Activated naive CD8-positive, alpha-beta T cell treated with anti-CD3 and anti-CD28 coated beads, Interleukin-2, amount 10 ng/mL, durations not matched to agents 7 days and 5 days (primary cell): ENCODE measurements around the gene SGK1. TPM values are rescaled to one million over a fixed set of nuclear protein-coding genes. Genes with fewer than 3 reads are reported as not detected.
"Not testable (repeated sequence)": the region's sequence is repeated elsewhere in the genome, so short reads cannot be mapped to it uniquely, and the experiment has no call there.

Experiments used
- ATAC-seq: fragments of 150-1000 bp; cut with Tn5 transposase; one replicate; pipeline ENCODE4 v1.10.0; 2021; ENCODE audit warnings: low read depth, moderate library complexity
- POLR2A ChIA-PET: fragments of 350-600 bp; sonication (Branson Sonifier 250); formaldehyde crosslinking; loops from one replicate; lab custom pipeline; 2021; ENCODE audit warnings: antibody characterized with exemption; lab: Charles Lee
- DNase-seq: peaks from one replicate; pipeline ENCODE4 v3.0.0; 2021
- H3K27ac Mint-ChIP-seq: one replicate; pipeline ENCODE4 v1.8.0; 2022; ENCODE audit warnings: mild to moderate bottlenecking, mixed read lengths
- H3K27me3 Mint-ChIP-seq: one replicate; pipeline ENCODE4 v1.8.0; 2022; ENCODE audit warnings: mild to moderate bottlenecking, moderate library complexity, mixed read lengths
- H3K36me3 Mint-ChIP-seq: one replicate; pipeline ENCODE4 v1.8.0; 2021; ENCODE audit warnings: mild to moderate bottlenecking, mixed read lengths
- H3K4me1 Mint-ChIP-seq: one replicate; pipeline ENCODE4 v1.8.0; 2021; ENCODE audit warnings: mixed read lengths
- H3K4me3 Mint-ChIP-seq: one replicate; pipeline ENCODE4 v1.8.0; 2022; ENCODE audit warnings: mild to moderate bottlenecking, moderate library complexity, mixed read lengths
- H3K9me3 Mint-ChIP-seq: one replicate; pipeline ENCODE4 v1.8.0; 2021; ENCODE audit warnings: mixed read lengths
- total RNA-seq, 2 experiments: library from RNA; stranded (reverse); gene quantifications; one replicate each; pipeline ENCODE4 v1.2.3, GENCODE V29; 2021

The SGK1 gene
- total RNA-seq, 2 experiments from 2014 or later: 31.5 to 35.1 TPM

DNA sequence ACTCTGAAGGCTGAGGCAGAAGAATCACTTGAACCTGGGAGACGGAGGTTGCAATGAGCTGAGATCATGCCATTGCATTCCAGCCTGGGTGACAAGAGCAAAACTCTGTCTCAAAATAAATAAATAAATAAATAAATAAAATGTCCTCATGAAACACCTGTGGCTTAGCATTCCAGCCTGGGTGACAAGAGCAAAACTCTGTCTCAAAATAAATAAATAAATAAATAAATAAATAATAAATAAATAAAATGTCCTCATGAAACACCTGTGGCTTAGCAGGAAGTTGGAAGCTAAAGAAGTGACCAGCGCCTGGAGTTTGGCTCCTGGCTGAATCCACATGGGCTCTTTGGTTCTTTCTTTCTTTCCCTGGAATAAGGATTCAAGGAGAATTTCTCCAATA is 104.5 kb downstream of the SGK1 start:
- POLR2A ChIA-PET, H3K27ac Mint-ChIP-seq, H3K36me3 Mint-ChIP-seq, H3K27me3 Mint-ChIP-seq, H3K4me1 Mint-ChIP-seq, H3K9me3 Mint-ChIP-seq, DNase-seq, ATAC-seq, H3K4me3 Mint-ChIP-seq: not testable (repeated sequence)

DNA sequence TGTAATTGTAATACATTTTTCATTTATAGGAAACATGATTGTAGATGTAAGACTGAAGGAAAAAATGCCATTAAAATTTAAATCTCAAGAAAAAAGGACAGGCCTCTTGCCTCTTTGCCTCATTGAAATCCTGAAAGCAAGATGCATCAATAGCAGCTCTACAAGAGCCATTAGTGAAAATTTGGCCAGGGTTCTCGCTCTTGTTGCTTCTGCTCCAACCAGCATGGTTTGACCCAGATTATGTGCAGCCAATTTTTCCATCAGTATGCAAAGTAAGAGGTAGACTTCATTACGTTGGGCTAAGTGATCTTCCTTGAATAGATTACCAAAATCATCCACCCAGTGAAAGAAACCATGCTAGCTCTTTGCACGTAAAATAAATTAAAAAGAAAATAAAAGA is 106.6 kb downstream of the SGK1 start:
- H3K9me3 Mint-ChIP-seq: no peaks in the 10 kb centered on the region
- H3K27me3 Mint-ChIP-seq: no peaks in the 10 kb centered on the region
- H3K36me3 Mint-ChIP-seq: no peaks in the 10 kb centered on the region
- ATAC-seq (no peak), DNase-seq (no peak)
- no peaks in the 10 kb centered on the region for H3K4me1 Mint-ChIP-seq
- no peak overlapping the region for H3K27ac Mint-ChIP-seq
- POLR2A ChIA-PET: no interaction called here
- no peak overlapping the region for H3K4me3 Mint-ChIP-seq

DNA sequence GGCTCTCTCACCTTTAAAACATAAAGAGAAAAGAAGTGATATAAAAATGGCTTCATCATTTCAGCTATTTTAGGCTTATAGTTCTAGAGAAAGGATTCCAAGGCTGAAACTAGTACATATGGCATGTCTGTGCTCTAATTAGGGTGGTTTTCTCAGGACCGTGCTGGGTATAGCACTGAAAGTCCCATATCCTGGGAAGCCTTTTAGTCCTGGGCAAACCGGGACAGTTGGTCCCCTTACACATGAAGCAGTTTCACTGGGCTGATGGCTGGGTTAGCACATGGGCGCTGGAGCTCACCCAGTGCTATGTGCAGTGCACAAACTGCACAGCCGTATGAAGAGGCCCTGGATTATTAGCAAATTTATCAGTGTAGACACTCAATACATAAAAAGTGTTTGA is 110.5 kb downstream of the SGK1 start:
- peaks cover 3% of the 10 kb centered on the region for H3K9me3 Mint-ChIP-seq
- H3K27ac Mint-ChIP-seq: no peak overlapping the region
- no peak for ATAC-seq
- no peaks in the 10 kb centered on the region for H3K27me3 Mint-ChIP-seq
- no peak overlapping the region for H3K4me3 Mint-ChIP-seq
- H3K4me1 Mint-ChIP-seq: peaks cover 6% of the 10 kb centered on the region
- POLR2A ChIA-PET: no interaction called here
- peaks cover 7% of the 10 kb centered on the region for H3K36me3 Mint-ChIP-seq
- DNase-seq: no peak

DNA sequence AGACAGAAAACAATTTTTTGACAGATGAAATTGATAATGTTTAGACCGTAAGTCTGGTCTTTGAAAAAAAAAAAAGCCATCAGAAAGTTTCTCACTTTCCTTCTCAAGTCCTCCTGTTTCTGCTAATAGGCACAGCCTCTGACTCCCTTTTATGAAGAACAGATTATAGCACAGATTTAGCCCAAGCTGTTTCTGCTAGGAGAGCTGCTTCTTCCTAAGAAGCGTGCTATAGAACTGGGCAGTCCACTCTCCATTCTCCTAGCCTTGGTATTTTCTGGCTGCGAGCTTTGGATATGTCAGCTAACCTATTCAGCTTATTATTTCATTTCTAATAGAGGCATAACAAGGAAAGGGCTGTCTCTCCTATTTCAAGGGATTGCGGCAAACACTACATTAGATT is 112.5 kb downstream of the SGK1 start:
- Mint-ChIP-seq H3K27ac (no peak overlapping the region), H3K9me3 (peaks cover 3% of the 10 kb centered on the region), H3K36me3 (peaks cover 7% of the 10 kb centered on the region), H3K4me1 (peaks cover 6% of the 10 kb centered on the region), H3K27me3 (no peaks in the 10 kb centered on the region), H3K4me3 (no peak overlapping the region)
- DNase-seq (no peak), ATAC-seq (no peak)
- POLR2A ChIA-PET: no interaction called here

DNA sequence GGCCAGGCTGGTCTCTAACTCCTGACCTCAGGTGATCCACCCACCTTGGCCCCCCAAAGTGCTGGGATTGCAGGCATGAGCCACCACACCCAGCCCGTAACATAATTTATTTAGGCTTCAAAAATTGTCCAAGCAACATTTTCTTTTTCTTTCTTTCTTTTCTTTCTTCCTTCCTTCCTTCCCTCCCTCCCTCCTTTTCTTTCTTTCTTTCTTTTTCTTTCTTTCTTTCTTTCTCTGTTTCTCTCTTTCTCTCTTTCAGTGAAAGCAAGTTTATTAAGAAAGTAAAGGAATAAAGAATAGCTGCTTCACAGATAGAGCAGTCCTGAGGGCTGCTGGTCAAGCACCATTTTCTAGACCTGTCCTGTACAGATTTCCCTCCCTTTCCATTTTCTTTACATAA is 113.2 kb downstream of the SGK1 start:
- H3K27ac Mint-ChIP-seq, POLR2A ChIA-PET, H3K4me1 Mint-ChIP-seq, H3K4me3 Mint-ChIP-seq, H3K9me3 Mint-ChIP-seq, ATAC-seq, H3K27me3 Mint-ChIP-seq, H3K36me3 Mint-ChIP-seq, DNase-seq: not testable (repeated sequence)

DNA sequence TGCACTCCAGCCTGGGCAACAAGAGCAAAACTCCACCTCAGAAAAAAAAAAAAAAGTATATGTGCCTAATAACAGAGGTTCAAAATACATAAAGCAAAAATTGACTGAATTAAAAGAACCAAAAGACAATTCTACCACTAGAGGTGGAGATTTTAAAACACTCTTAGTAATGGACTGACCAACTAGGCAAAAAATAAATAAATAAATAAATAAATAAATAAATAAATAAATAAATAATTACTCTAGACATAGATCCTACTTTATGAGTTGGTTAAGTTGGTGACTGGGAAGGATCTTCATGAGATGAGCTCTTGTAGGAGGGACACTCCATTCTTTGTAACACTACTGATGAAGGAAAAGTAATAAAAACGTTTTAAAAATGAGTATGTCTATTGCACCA is 113.9 kb downstream of the SGK1 start:
- POLR2A ChIA-PET: no interaction called here
- Mint-ChIP-seq H3K36me3 (peaks cover 7% of the 10 kb centered on the region), H3K27ac (no peak overlapping the region), H3K4me1 (peaks cover 6% of the 10 kb centered on the region), H3K9me3 (peaks cover 3% of the 10 kb centered on the region), H3K27me3 (no peaks in the 10 kb centered on the region), H3K4me3 (no peak overlapping the region)
- DNase-seq (no peak), ATAC-seq (no peak)

DNA sequence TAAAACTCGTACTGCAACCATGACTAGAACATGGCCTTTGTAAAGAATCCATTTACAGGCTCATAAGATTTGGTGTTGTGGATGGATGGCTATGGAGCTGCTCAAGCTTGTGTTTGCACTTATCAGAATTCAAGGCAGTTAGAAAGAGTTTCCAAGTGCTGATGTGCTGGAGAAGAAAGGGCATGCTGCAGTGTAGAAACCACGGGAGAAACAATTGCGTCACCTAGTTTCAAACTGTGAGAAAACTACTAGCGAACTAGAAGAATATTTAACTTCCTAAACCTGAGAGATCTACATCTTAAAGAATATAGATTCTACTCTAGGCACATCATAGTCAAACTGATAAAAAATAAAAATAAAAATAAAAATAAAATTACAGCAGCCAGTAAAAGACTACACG is 116.2 kb downstream of the SGK1 start:
- Mint-ChIP-seq H3K9me3 (peaks cover 3% of the 10 kb centered on the region), H3K27me3 (no peaks in the 10 kb centered on the region), H3K27ac (no peak overlapping the region), H3K4me3 (no peak overlapping the region), H3K4me1 (peaks cover 12% of the 10 kb centered on the region), H3K36me3 (peaks cover 16% of the 10 kb centered on the region)
- DNase-seq (no peak), ATAC-seq (no peak)
- POLR2A ChIA-PET: no interaction called here

DNA sequence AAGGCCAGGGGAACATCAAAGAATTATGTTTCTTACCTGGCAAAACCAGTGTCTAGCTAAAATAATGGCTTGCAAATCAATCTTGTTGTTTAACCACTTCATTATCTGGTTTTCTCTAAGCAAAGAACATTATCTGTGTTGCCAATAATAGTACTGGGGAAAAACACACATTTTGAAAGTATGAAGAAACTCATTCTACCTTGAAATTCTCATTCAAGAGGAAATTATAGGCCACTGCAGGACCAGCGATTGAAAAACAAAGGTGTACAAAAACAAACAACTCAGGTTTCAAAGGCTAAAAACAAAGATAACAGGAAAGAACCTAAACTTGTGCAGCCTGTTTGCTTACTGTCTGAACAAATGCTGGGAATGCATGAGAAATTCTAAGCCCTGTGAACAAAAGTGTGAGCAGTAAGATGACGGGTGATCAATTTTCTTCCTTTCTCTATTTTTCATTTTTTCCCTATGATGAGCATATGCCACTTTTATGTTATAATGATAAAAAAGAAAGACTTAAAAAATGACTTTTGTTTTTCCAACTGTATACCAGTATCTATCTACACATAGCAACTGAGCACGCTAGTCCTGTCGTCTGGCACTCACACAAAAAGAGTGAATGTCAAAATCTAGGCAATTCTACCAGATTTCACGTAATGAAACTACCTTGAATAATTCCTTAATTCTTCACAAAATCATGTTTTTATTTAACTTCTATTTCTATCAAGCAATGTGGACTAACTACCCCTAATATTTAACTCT is 117.9 kb downstream of the SGK1 start:
- ATAC-seq (no peak), DNase-seq (no peak)
- POLR2A ChIA-PET: no interaction called here
- Mint-ChIP-seq H3K4me3 (no peak overlapping the region), H3K9me3 (peaks cover 3% of the 10 kb centered on the region), H3K36me3 (peaks cover 15% of the 10 kb centered on the region), H3K27ac (no peak overlapping the region), H3K27me3 (no peaks in the 10 kb centered on the region), H3K4me1 (peaks cover 19% of the 10 kb centered on the region)

DNA sequence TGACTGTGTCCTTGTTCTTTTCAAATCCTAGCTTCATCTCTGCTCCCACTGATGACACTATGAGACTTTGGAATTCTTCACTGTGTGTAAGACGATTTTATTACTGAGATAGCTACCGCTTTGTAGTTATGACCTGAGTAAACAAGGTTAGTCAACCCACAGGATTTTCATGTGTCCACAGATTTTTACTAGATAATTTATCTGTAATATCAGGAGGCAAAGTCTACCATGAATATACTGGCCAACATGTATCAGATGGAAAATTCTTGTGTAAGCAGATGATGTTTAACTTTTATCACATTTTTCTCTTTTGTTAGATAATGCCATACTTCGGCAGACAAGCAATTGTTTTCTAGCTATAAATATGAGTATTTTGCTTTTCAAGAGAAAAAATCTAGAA is 119.8 kb downstream of the SGK1 start:
- no peak for DNase-seq
- Mint-ChIP-seq H3K4me3 (no peak overlapping the region), H3K9me3 (no peaks in the 10 kb centered on the region), H3K4me1 (peaks cover 16% of the 10 kb centered on the region), H3K27ac (no peak overlapping the region), H3K27me3 (no peaks in the 10 kb centered on the region), H3K36me3 (peaks cover 8% of the 10 kb centered on the region)
- POLR2A ChIA-PET: no interaction called here
- no peak for ATAC-seq

DNA sequence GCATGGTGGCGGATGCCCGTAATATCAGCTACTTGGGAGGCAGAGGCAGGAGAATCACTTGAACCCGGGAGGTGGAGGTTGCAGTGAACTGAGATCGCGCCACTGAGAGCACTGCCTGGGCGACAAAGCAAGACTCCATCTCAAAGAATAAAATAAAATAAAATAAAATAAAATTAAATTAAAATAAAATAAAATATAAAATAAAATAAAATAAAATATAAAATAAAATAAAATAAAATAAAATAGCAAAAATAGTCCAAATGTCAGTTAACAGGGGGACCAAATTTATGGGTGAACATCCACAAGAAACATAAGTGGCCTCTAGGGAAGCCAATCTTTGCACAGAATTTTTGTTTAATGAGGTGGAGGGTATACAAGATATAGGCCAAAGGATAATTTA is 120.2 kb downstream of the SGK1 start:
- H3K36me3 Mint-ChIP-seq, DNase-seq, H3K9me3 Mint-ChIP-seq, H3K27me3 Mint-ChIP-seq, ATAC-seq, POLR2A ChIA-PET, H3K4me3 Mint-ChIP-seq, H3K27ac Mint-ChIP-seq: not testable (repeated sequence)
- H3K4me1 Mint-ChIP-seq: peaks cover 16% of the 10 kb centered on the region

DNA sequence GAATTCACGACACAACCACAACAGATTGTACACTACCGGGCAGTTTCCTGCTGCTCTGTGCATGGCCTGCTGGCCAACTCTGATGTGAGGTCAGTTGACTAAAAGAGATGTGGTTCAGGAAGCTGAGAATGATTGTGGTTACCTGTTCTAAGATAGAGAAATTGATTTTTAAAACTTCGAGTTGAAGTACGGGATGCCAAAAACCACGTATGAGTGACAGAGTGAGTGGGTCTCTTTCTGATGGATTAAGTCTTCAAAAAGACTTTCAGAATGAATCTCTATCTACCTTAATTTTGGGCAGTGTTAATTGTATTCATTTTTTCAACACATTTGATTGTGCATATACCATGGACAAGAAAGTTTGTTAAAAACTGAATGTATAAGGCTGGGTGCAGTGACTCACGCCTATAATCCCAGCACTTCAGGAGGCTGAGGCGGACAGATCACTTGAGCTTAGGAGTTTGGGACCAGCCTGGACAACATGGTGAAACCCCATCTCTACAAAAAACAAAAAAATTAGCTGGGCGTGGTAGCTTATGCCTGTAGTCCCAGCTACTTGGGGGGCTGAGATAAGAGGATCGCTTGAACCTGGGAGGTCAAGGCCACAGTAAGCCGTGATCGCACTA is 121.2 kb downstream of the SGK1 start:
- peak overlapping the region; percentile 26 for H3K27ac Mint-ChIP-seq
- H3K4me3 Mint-ChIP-seq: peak overlapping the region; percentile 29
- peaks cover 8% of the 10 kb centered on the region for H3K36me3 Mint-ChIP-seq
- POLR2A ChIA-PET: no interaction called here
- DNase-seq: no peak
- peaks cover 16% of the 10 kb centered on the region for H3K4me1 Mint-ChIP-seq
- ATAC-seq: peak; percentile 78
- no peaks in the 10 kb centered on the region for H3K9me3 Mint-ChIP-seq
- no peaks in the 10 kb centered on the region for H3K27me3 Mint-ChIP-seq

DNA sequence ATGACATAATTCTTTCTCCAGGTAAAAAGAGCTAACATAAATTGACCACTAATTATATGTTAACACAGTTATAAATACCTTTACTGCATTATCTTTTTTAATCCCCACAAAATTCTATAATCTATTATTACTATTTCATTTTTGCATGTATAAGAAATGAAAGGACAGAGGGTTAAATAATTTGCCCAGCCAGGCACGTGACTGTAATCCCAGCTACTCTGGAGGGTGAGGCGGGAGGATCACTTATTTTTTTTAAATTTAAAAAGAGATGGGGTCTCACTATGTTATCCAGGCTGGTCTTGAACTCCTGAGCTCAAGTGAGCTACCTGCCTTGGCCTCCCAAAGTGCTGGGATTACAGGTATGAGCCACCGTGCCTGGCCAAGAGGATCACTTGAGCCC is 121.9 kb downstream of the SGK1 start:
- POLR2A ChIA-PET: no interaction called here

DNA sequence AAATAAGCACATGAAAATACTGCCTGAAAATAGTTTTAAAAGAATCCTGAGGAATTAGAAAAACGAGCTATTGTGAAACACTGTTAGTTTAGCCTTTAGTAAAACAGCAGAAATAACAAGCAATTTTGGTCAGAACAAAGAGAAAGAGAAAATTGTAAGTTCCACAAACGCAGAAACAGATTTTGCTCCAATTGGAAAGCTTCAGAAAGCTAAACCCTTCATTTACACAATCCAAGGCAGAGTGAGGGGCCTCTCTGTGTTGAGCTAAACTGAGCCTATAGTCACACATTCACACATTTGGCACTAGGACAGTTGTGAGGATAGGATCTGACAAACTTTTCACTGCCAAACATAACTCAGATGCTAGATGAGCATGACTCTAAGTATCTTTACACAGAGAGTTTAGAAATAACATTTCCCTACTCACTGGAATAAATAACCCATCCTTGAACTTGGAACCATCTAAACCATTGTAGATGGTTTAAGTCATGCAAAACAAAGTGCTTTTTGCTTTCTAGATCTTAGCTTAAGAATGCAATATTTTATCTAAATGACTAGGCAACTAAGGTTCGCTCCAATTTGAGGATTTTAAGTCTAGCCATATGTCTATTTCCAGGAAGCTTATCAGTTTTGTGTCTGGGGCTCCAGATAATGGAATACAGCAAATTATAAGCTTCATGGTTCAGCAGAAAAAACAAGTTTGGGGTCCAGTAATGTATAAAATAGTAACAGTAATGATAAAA is 122.6 kb downstream of the SGK1 start:
- Mint-ChIP-seq H3K27me3 (no peaks in the 10 kb centered on the region), H3K4me1 (peaks cover 19% of the 10 kb centered on the region), H3K4me3 (no peak overlapping the region), H3K9me3 (no peaks in the 10 kb centered on the region), H3K36me3 (peaks cover 8% of the 10 kb centered on the region), H3K27ac (no peak overlapping the region)
- DNase-seq: no peak
- ATAC-seq: no peak
- POLR2A ChIA-PET: no interaction called here

More for the DNA sequence above, 121.9 kb downstream of the SGK1 start:
- Mint-ChIP-seq H3K4me3 (no peak overlapping the region), H3K9me3 (no peaks in the 10 kb centered on the region), H3K27ac (no peak overlapping the region), H3K36me3 (peaks cover 8% of the 10 kb centered on the region), H3K27me3 (no peaks in the 10 kb centered on the region), H3K4me1 (peaks cover 19% of the 10 kb centered on the region)
- DNase-seq (no peak), ATAC-seq (no peak)
